IMR-90 (cell line): Measurements from ENCODE around the gene DAB2. TPM values are rescaled to one million over a fixed set of nuclear protein-coding genes. Genes with fewer than 3 reads are reported as not detected.

ENCODE experiments used
- ATAC-seq: fragments of 200-7000 bp; cut with Tn5 transposase; 2 replicates; pipeline ENCODE4 v1.9.1; 2020; ENCODE audit warnings: low read depth, mild to moderate bottlenecking, moderate library complexity
- BruUV-seq: library from RNA; stranded (reverse); fragments of 400-500 nt; replicated peaks from 2 replicates; lab custom pipeline; 2021; lab: Mats Ljungman, UMichigan
- CTCF ChIA-PET: fragments of 300-600 bp; formaldehyde crosslinking; extraction: SDS; loops from one replicate; lab custom pipeline; 2021; ENCODE audit warnings: antibody characterized with exemption; lab: Yijun Ruan, JAX
- POLR2A ChIA-PET: fragments of 300-600 bp; sonication (Branson Sonifier 250); formaldehyde crosslinking; loops from one replicate; lab custom pipeline; 2022; ENCODE audit warnings: antibody characterized with exemption; ENCODE audit not compliant: unreplicated experiment; lab: Charles Lee
- DNase-seq: peaks from one replicate; pipeline ENCODE4 v3.0.0; 2013
- H2AFZ ChIP-seq: replicated peaks from 2 replicates; pipeline ENCODE3; 2013; ENCODE audit warnings: low read length, mild to moderate bottlenecking; ENCODE audit not compliant: poor library complexity
- H2AK5ac ChIP-seq: 2 replicates; pipeline ENCODE4 v1.6.1; 2013; ENCODE audit warnings: low read depth, low read length, inconsistent platforms
- H2AK9ac ChIP-seq: replicated peaks from 2 replicates; pipeline ENCODE3; 2013; ENCODE audit warnings: mild to moderate bottlenecking, low read depth, low read length, moderate library complexity; ENCODE audit not compliant: poor library complexity
- H2BK120ac ChIP-seq: 2 replicates; pipeline ENCODE4 v1.6.1; 2013; ENCODE audit warnings: low read depth, low read length, inconsistent platforms
- H2BK15ac ChIP-seq: 3 replicates; pipeline ENCODE4 v1.6.1; 2013; ENCODE audit warnings: low read depth, low read length, inconsistent platforms
- H2BK20ac ChIP-seq: 2 replicates; pipeline ENCODE4 v1.6.1; 2013; ENCODE audit warnings: low read depth, mild to moderate bottlenecking, inconsistent platforms, low read length, moderate library complexity
- H2BK5ac ChIP-seq: 2 replicates; pipeline ENCODE4 v1.6.1; 2013; ENCODE audit warnings: mild to moderate bottlenecking, low read depth, low read length, inconsistent platforms; ENCODE audit not compliant: poor library complexity, severe bottlenecking
- H3K14ac ChIP-seq: replicated peaks from 2 replicates; pipeline ENCODE4 v1.6.1; 2013; ENCODE audit warnings: low read depth, low read length, inconsistent platforms
- H3K18ac ChIP-seq: 2 replicates; pipeline ENCODE4 v1.6.1; 2013; ENCODE audit warnings: low read depth, low read length, control low read depth
- H3K23ac ChIP-seq: 2 replicates; pipeline ENCODE4 v1.6.1; 2013; ENCODE audit warnings: low read depth, low read length, inconsistent platforms
- H3K27ac ChIP-seq: 2 replicates; pipeline ENCODE4 v1.5.1; 2013; ENCODE audit warnings: mild to moderate bottlenecking, control low read depth, low read length; ENCODE audit not compliant: insufficient read depth
- H3K27me3 ChIP-seq: 2 replicates; pipeline ENCODE4 v1.6.1; 2013; ENCODE audit warnings: low read length; ENCODE audit not compliant: control insufficient read depth, insufficient read depth
- H3K36me3 ChIP-seq: 2 replicates; pipeline ENCODE4 v1.6.1; 2013; ENCODE audit warnings: low read length, mixed read lengths; ENCODE audit not compliant: control insufficient read depth, insufficient read depth
- H3K4ac ChIP-seq: 2 replicates; pipeline ENCODE4 v1.6.1; 2013; ENCODE audit warnings: low read depth, low read length, inconsistent platforms
- H3K4me1 ChIP-seq: 2 replicates; pipeline ENCODE4 v1.6.1; 2013; ENCODE audit warnings: low read length, mixed read lengths; ENCODE audit not compliant: control insufficient read depth, insufficient read depth
- H3K4me2 ChIP-seq: 2 replicates; pipeline ENCODE4 v1.6.1; 2013; ENCODE audit warnings: low read depth, mild to moderate bottlenecking, control low read depth, low read length, moderate library complexity
- H3K4me3 ChIP-seq: 2 replicates; pipeline ENCODE4 v1.5.1; 2013; ENCODE audit warnings: low read depth, mild to moderate bottlenecking, control low read depth, low read length, moderate library complexity; ENCODE audit not compliant: insufficient read depth
- H3K56ac ChIP-seq: 2 replicates; pipeline ENCODE4 v1.6.1; 2013; ENCODE audit warnings: low read length, inconsistent platforms; ENCODE audit not compliant: insufficient read depth; ENCODE audit errors: extremely low read depth
- H3K79me1 ChIP-seq, 2 experiments: 2 replicates each; pipeline ENCODE4 v1.6.1; 2013; ENCODE audit warnings: low read length in 2 of 2, inconsistent platforms in 1 of 2, low read depth in 1 of 2
- H3K9ac ChIP-seq: 2 replicates; pipeline ENCODE4 v1.6.1; 2013; ENCODE audit warnings: low read depth, low read length, control low read depth
- H3K9me1 ChIP-seq: 2 replicates; pipeline ENCODE4 v1.6.1; 2013; ENCODE audit warnings: low read length, inconsistent platforms; ENCODE audit not compliant: insufficient read depth
- H3K9me3 ChIP-seq: 2 replicates; pipeline ENCODE4 v1.6.1; 2013; ENCODE audit warnings: low read length; ENCODE audit not compliant: control insufficient read depth, insufficient read depth
- H4K20me1 ChIP-seq: 2 replicates; pipeline ENCODE4 v1.6.1; 2013; ENCODE audit warnings: low read length, inconsistent platforms; ENCODE audit not compliant: insufficient read depth
- H4K5ac ChIP-seq: 2 replicates; pipeline ENCODE4 v1.6.1; 2013; ENCODE audit warnings: mild to moderate bottlenecking, low read depth, low read length, control low read depth
- H4K8ac ChIP-seq, 2 experiments: 2 replicates each; pipeline ENCODE4 v1.6.1; 2013; ENCODE audit warnings: low read depth in 2 of 2, low read length in 2 of 2, control low read depth in 1 of 2, inconsistent platforms in 1 of 2
- H4K91ac ChIP-seq: 2 replicates; pipeline ENCODE4 v1.6.1; 2013; ENCODE audit warnings: low read depth, low read length, inconsistent platforms; ENCODE audit not compliant: insufficient read depth
- CHD1 ChIP-seq: IDR thresholded peaks from 2 replicates; pipeline ENCODE4 v1.6.1; 2012; ENCODE audit warnings: low read depth, low read length, improper control_type of control experiment
- RFX5 ChIP-seq: IDR thresholded peaks from 2 replicates; pipeline ENCODE4 v1.8.0; 2012; ENCODE audit warnings: low read depth, mild to moderate bottlenecking, low read length, moderate library complexity
- WGBS, 2 experiments: methylation state at CpG; one replicate each; pipeline versions ENCODE4 v1.1.5 to v1.1.7; 2013; ENCODE audit warnings: missing lambda C conversion rate in 2 of 2; ENCODE audit not compliant: insufficient read length in 1 of 2; ENCODE audit errors: extremely low coverage in 2 of 2; 5-methylcytosine and 5-hydroxymethylcytosine counted together
- dilution Hi-C: fragments of 300-500 bp; cut with HindIII; formaldehyde crosslinking; loops from one replicate; pipeline ENCODE4 v1.14.3; 2018; ENCODE audit warnings: low sequenced_read_pairs; ENCODE audit not compliant: unreplicated experiment
- in situ Hi-C: fragments of 300-500 bp; cut with MboI; formaldehyde crosslinking; loops from 3 replicates; pipeline ENCODE4 v1.14.3; 2019; ENCODE audit warnings: low sequenced_read_pairs, inconsistent platforms, mixed read lengths
- intact Hi-C: fragments of 100-400 bp; cut with micrococcal nuclease; formaldehyde crosslinking; loops from 2 replicates; pipeline ENCODE4 v1.10.0; 2022
- polyA plus RNA-seq, 3 experiments: library from polyadenylated mRNA; depleted of rRNA; stranded (reverse); fragments of >200 nt; gene quantifications; 2 replicates each; pipeline ENCODE4 v1.2.3, GENCODE V29; 2012; ENCODE audit warnings: low replicate concordance in 1 of 3
- total RNA-seq: library from RNA; depleted of rRNA; stranded (reverse); fragments of >200 nt; gene quantifications from 2 replicates; pipeline ENCODE4 v1.2.3, GENCODE V29; 2012

The DAB2 gene
- total and polyA plus RNA-seq, 2 of the 4 experiments (the other 2 are of a cell fraction), result 50.0 to 101 TPM

- Histone ChIP-seq H3K56ac (no peak overlapping the region), H3K4me3 (no peak overlapping the region), H3K27me3 (no peaks in the 10 kb centered on the region), H3K9ac (no peak overlapping the region), H3K27ac (no peak overlapping the region), H3K79me1 (no peaks in the 10 kb centered on the region), H4K8ac (no peak overlapping the region), H3K23ac (no peak overlapping the region), H2BK15ac (no peak overlapping the region), H2AK5ac (no peak overlapping the region), H4K91ac (no peak overlapping the region), H3K4me1 (peaks cover 7% of the 10 kb centered on the region; the same call in 1 of the 2 replicates), H3K4ac (no peak overlapping the region), H3K18ac (no peak overlapping the region), H4K5ac (no peak overlapping the region), H3K9me1 (no peaks in the 10 kb centered on the region), H2BK5ac (no peak overlapping the region), H4K20me1 (no peaks in the 10 kb centered on the region), H3K4me2 (no peak overlapping the region), H3K36me3 (no peaks in the 10 kb centered on the region), H2AK9ac (no peak overlapping the region), H2BK20ac (no peak overlapping the region), H2AFZ (no peak overlapping the region), H3K9me3 (no peaks in the 10 kb centered on the region), H3K14ac (no peak overlapping the region), H2BK120ac (no peak overlapping the region)
- BruUV-seq, result no TSS peak
- CTCF ChIA-PET, result no interaction called here
- POLR2A ChIA-PET, result no interaction called here
- DNase-seq, result no peak
- ATAC-seq, result no peak
- intact Hi-C loops (no loop called here), dilution Hi-C loops (no loop called here), in situ Hi-C loops (no loop called here)
- no CpG with 5 or more reads among the region's 2 CpGs for WGBS, 2 experiments
- no peak for TF ChIP-seq RFX5
- TF ChIP-seq CHD1, result no peak
Observed at GRCh38 chr5:39465843-39466242, 41.1 kb upstream of the DAB2 start.
